DMS153 treated with DMSO at 0.1 percent for 48 hours (cell line): ENCODE results near the gene OR2M3.
"Not testable (repeated sequence)": the region's sequence is repeated elsewhere in the genome, so short reads cannot be mapped to it uniquely, and the experiment has no call there.

ENCODE experiments used
- DNase-seq: peaks from one replicate; lab custom pipeline; 2025; ENCODE audit not compliant: unreplicated experiment; lab: John Stamatoyannopoulos, UW

The OR2M3 gene

GRCh38 chr1:248196965-248197364 is at the start of gene OR2M3:
OR2M3 (plus strand) TSS chr1:248197265; CDS start chr1:248203068, 5,803 bp downstream.
- no peak for DNase-seq

- DNase-seq: no peak
Measured at GRCh38 chr1:248152056-248152827, 44.8 kb upstream of the OR2M3 start.

DNA sequence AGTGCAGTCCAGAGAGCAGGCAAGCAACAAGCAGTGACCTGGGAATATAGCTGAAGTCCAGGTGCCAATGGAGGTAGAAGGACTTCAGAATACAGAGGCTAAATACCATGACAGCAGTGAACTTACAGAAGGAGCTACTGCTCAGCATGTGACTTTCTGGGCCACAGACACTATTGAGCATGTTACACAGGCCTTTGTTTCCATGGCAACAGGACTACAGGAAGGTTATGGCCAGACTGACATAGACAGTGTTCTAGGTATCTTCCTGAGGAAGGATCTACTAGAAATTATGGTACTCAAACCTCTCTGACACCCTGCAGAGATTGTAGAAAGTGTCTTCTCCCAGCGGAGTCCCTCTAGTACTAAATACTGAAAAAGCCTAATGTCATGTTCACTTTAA is 41.1 kb upstream of the OR2M3 start:
- no peak for DNase-seq

GRCh38 chr1:248158758-248159157 is 38.3 kb upstream of the OR2M3 start:
- no peak for DNase-seq

- no peak for DNase-seq
Measured at GRCh38 chr1:248164031-248164430, 33.0 kb upstream of the OR2M3 start.

DNA sequence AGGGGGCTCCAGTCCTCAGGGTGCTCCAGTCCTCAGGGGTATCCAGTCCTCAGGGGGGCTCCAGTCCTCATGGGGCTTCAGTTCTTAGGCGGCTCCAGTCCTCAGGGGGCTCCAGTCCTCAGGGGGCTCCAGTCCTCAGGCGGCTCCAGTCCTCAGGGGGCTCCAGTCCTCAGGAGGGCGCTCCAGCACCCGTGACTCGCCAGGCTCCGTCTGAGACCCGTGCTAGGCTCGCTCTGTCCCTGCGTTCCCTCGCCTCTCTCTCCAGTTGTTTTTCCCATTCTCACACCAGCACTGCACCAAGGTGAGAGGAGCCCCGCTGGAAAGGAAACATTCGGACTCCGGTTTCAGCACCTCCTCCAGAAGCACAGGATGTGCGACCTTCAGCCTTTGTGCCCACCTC is 31.9 kb upstream of the OR2M3 start:
- no peak for DNase-seq

DNA sequence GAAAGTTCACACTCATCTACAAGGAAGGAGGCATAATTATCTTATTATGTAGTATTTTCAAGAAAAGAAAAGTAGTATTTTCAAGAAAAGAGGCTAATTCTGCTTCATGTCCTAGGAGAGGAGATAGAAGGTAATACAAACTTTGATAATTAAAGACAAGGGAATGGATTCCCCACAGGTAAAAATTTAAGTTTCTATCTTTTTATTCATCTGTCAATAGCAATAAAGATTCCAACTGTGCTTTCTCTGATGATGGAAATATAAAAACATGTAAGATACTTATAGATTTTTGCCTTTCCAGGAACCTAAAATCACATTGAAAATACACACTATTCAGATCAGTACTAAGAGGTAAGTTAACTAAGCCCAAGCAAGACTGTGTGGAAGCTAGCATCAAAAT is 22.5 kb upstream of the OR2M3 start, which contains the start of gene OR2M2:
TSS of gene OR2M2 (plus strand) at position 301 of the 400 bp plus-strand sequence. CDS start 5,165 bp downstream, outside the sequence.
- DNase-seq: no peak

DNA sequence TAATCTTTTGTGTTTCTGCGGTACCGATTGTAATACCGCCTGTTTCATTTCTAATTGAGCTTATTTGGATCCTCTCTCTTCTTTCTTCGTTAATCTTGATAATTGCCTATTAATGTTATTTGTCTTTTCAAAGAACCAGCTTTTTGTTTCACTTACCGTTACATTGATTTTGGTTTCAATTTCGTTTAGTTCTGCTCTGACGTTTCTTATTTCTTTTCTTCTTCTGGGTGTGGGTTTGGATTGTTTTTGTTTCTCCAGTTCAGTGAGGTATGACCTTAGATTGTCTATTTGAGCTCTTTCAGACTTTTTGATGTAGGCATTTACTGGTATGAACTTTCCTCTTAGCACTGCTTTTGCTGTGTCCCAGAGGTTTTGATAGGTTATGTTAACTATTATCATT is 13.1 kb upstream of the OR2M3 start:
- DNase-seq: no peak

DNA sequence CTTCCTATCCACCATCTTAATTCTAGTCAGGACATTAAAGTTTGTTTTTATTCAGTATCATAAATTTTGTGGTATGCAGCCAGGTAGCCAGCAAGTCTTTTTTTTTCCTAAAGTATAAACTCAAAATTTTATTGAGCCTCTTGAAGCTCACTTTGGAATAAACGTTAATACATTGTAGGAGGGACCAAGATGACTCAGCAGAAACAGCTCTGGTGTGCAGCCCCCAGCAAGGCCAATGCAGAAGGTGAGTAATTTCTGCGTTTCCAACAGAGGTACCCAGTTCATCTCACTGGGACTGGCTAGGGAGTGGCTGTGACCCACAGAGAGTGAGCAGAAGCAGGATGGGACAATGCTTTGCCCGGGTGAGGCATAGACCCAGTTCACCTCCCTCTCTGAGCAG is 9.7 kb upstream of the OR2M3 start:
- no peak for DNase-seq

DNA sequence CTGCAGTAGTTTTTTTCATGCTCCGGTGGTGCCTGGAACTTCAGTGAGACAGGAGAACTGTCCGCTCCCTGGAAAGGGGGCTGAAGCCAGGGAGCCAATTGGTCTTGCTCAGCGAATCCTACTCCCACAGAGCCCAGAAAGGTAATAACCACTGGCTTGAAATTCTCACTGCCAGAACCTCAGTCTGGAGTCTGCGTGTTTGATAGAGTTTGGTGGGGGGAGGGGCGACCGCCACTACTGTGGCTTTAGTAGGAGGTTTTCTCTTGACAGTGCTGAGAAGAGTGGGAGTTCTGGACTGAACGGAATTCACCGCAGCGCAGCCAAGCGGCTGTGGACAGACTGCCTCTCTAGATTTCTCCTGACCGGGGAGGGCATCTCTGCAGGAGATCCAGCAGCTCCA is 8.0 kb upstream of the OR2M3 start:
- DNase-seq: no peak

- no peak for DNase-seq
Measured at GRCh38 chr1:248194117-248194516, 2.9 kb upstream of the OR2M3 start.

DNA sequence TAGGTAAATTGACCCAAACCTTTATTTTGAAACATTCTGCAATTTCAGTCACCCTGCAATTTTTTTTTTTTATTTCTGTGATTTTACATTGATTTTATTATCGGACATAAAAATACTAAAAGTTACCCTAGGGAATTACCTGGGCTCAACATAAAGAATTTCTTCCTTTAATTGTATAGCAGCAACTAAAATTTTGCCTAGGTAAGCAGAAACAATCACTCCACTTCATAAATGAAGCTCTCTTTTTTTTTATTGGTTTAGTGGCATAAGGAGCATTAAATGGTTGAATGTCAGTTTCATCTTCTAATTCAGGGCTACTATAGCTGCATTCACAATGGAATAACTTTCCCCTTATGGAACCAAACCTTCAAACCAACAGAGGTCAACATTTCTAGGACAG is 18.8 kb downstream of the OR2M3 start:
- DNase-seq: no peak

DNA sequence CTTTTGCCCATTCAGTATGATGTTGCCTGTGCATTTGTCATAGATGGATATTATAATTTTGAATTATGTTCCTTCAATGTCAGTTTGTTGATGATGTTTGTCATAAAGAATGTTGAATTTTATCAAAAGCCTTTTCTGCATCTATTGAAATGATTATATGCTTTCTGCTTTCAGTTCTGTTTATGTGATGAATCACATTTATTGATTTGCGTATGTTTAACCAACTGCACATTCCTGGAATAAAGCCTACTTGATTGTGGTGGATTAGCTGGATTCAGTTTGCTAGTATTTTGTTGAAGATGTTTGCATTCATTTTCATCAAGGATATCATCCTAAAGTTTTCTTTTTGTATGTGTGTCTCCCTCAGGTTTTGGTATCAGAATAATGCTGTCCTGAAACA is 28.5 kb downstream of the OR2M3 start:
- DNase-seq: no peak

DNA sequence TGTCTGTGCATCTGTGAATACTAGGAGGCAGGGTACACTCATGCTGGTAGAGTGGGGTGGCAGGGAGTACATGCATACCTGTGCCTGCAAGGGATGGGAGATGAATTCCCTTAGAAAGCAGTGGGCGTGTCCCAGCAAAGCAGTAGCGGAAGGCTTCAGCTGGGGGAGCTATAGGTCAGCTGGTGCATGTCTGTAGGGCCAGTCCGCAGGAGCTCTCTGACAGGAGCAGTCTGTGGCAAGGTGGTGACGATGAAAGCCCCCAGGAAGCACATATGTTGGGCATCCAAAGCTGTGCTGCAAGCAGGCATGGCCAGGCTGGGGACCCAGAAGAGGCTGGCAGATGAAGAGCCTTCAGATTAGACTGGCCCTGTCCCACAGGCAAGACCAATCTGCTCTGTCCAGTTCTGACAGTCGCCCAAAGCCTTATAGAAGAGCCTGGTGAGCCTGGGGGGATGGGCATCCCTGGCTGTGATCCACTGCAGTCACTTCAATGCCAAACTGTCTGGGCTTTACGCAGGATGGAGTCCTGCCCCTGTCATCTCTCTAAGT is 32.4 kb downstream of the OR2M3 start:
- DNase-seq: no peak

DNA sequence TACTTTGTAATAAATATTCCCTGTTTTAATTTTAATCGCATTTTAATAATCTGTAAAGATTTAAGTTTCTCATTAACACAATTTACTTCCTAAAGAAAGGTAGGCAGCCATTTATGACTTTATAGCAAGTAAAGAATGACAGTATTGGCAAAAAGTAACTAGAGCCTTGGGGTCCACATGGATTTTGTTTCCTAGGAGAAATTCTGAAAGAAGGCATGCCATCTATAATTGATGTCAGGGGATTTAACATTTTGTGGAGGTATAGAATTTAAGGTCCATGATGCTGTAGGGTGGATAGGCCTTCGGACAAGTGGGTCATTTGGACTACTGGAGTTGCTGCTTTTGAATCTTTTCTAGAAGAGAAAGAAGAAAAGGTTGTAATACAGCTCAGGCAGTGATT is 34.1 kb downstream of the OR2M3 start, which contains the start of gene OR2M4:
TSS of gene OR2M4 (plus strand) at position 301 of the 400 bp plus-strand sequence. CDS start 7,512 bp downstream, outside the sequence.
- DNase-seq: no peak

GRCh38 chr1:248239478-248239877 is 42.4 kb downstream of the OR2M3 start:
- no peak for DNase-seq

- DNase-seq: peak; percentile 71
Measured at GRCh38 chr1:248243204-248243603, 46.1 kb downstream of the OR2M3 start.

DNA sequence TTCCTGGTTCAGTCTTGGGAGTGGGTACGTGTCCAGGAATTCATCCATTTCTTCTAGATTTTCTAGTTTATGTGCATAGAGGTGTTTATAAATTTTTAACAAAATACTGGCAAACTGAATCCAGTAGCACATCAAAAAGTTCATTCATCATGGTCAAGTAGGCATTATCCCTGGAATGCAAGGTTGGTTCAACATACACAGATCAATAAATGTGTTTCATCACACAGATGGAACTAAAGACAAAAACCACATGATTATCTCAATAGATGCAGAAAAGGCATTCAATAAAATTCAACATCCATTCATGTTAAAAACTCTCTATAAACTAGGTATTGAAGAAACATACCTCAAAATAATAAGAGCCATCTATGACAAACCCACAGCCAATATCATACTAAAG is 62.2 kb downstream of the OR2M3 start:
- not testable (repeated sequence) for DNase-seq
